DMS 273 (cell line): Measurements from ENCODE around the gene PHPT1.
"Not testable (repeated sequence)": the region's sequence is repeated elsewhere in the genome, so short reads cannot be mapped to it uniquely, and the experiment has no call there.

ENCODE experiments used
- DNase-seq: peaks from one replicate; lab custom pipeline; 2025; ENCODE audit not compliant: unreplicated experiment; lab: John Stamatoyannopoulos, UW

PHPT1 gene

GRCh38 chr9:136837146-136837855 is 11.9 kb upstream of the PHPT1 start:
- DNase-seq: no peak

- DNase-seq: not testable (repeated sequence)
These were observed 11.3 kb upstream of the PHPT1 start for GRCh38 chr9:136837856-136838277.

- peak; percentile 69 for DNase-seq
These were observed 10.6 kb upstream of the PHPT1 start for GRCh38 chr9:136838314-136839228.

- no peak for DNase-seq
These were observed 9.7 kb upstream of the PHPT1 start for GRCh38 chr9:136839229-136840139.

GRCh38 chr9:136840140-136840876 is 8.9 kb upstream of the PHPT1 start:
- peak; percentile 73 for DNase-seq

GRCh38 chr9:136840877-136841645 is 8.1 kb upstream of the PHPT1 start:
- peak; percentile 96 for DNase-seq

- DNase-seq: peak; percentile 89
These were observed 7.4 kb upstream of the PHPT1 start for GRCh38 chr9:136841646-136842379.

- DNase-seq: peak; percentile 89
These were observed 6.7 kb upstream of the PHPT1 start, which contains the start of gene AJM1 for GRCh38 chr9:136842380-136842948. Gene AJM1 (plus strand): TSS chr9:136842478. CDS start chr9:136844415, 1,937 bp downstream.

- peak; percentile 45 for DNase-seq
These were observed 5.9 kb upstream of the PHPT1 start for GRCh38 chr9:136843159-136843800.

GRCh38 chr9:136843801-136844740 is 5.1 kb upstream of the PHPT1 start:
- peak; percentile 64 for DNase-seq

- no peak for DNase-seq
These were observed 4.3 kb upstream of the PHPT1 start for GRCh38 chr9:136844761-136845464.

GRCh38 chr9:136845465-136846260 is 3.5 kb upstream of the PHPT1 start:
- no peak for DNase-seq

GRCh38 chr9:136846376-136847087 is 2.7 kb upstream of the PHPT1 start:
- DNase-seq: no peak

- DNase-seq: no peak
These were observed 2.0 kb upstream of the PHPT1 start for GRCh38 chr9:136847088-136847825.
